Loucy (cell line): ENCODE results near the gene TASP1.

Source experiments
- H2AFZ ChIP-seq: fragments of 200-600 bp; sonication (generic); 2 replicates; pipeline ENCODE4 v1.6.0; 2016; ENCODE audit warnings: antibody characterized with exemption, mild to moderate bottlenecking, low read length, moderate library complexity
- H3F3A ChIP-seq: fragments of 200-600 bp; 2 replicates; pipeline ENCODE4 v1.6.0; 2016; ENCODE audit warnings: antibody characterized with exemption, low read depth, mild to moderate bottlenecking
- H3K27me3 ChIP-seq: fragments of 200-600 bp; sonication (generic); 2 replicates; pipeline ENCODE4 v1.6.1; 2014; ENCODE audit warnings: low read length, mild to moderate bottlenecking; ENCODE audit not compliant: insufficient read depth, poor library complexity, severe bottlenecking
- H3K36me3 ChIP-seq: fragments of 200-600 bp; sonication (generic); 2 replicates; pipeline ENCODE4 v1.6.1; 2016; ENCODE audit warnings: low read length; ENCODE audit not compliant: insufficient read depth
- H3K4me1 ChIP-seq: fragments of 200-600 bp; sonication (generic); 2 replicates; pipeline ENCODE4 v1.5.1; 2014; ENCODE audit warnings: low read length, mild to moderate bottlenecking; ENCODE audit not compliant: insufficient read depth, poor library complexity, severe bottlenecking
- H3K4me2 ChIP-seq: fragments of 200-600 bp; sonication (generic); 2 replicates; pipeline ENCODE4 v1.6.0; 2014; ENCODE audit warnings: antibody characterized with exemption, low read length, low read depth, mild to moderate bottlenecking; ENCODE audit not compliant: poor library complexity, severe bottlenecking
- H3K4me3 ChIP-seq: fragments of 200-600 bp; sonication (generic); 2 replicates; pipeline ENCODE4 v1.5.1; 2014; ENCODE audit warnings: low read length, mild to moderate bottlenecking, mixed read lengths; ENCODE audit not compliant: poor library complexity, severe bottlenecking
- H3K79me2 ChIP-seq: fragments of 200-600 bp; sonication (generic); 2 replicates; pipeline ENCODE4 v1.6.1; 2014; ENCODE audit warnings: low read length; ENCODE audit not compliant: insufficient read depth
- H3K9ac ChIP-seq: fragments of 200-600 bp; sonication (generic); 2 replicates; pipeline ENCODE4 v1.6.0; 2014; ENCODE audit warnings: mild to moderate bottlenecking, low read depth, low read length, moderate library complexity; ENCODE audit not compliant: poor library complexity, severe bottlenecking
- H3K9me2 ChIP-seq: fragments of 200-600 bp; sonication (generic); replicated peaks from 2 replicates; pipeline ENCODE4 v1.6.1; 2016; ENCODE audit warnings: low read depth, low read length, mixed read lengths
- H3K9me3 ChIP-seq: fragments of 200-600 bp; sonication (generic); 2 replicates; pipeline ENCODE4 v1.6.1; 2014; ENCODE audit warnings: mild to moderate bottlenecking, antibody characterized with exemption, low read length, low read depth; ENCODE audit not compliant: insufficient read depth
- H4K20me1 ChIP-seq: fragments of 200-600 bp; sonication (generic); 2 replicates; pipeline ENCODE4 v1.6.0; 2014; ENCODE audit warnings: antibody characterized with exemption, low read length, mild to moderate bottlenecking; ENCODE audit not compliant: insufficient read depth, poor library complexity, severe bottlenecking
- CTCF ChIP-seq: fragments of 200-600 bp; sonication (generic); conservative IDR thresholded peaks from 2 replicates; pipeline ENCODE4 v1.5.1; 2014; ENCODE audit warnings: mild to moderate bottlenecking, antibody characterized with exemption, low read length
- EZH2phosphoT487 ChIP-seq: fragments of 200-600 bp; IDR thresholded peaks from 2 replicates; pipeline ENCODE4 v1.6.1; 2018; ENCODE audit warnings: antibody characterized with exemption, mild to moderate bottlenecking, moderate library complexity, borderline replicate concordance

Gene TASP1

DNA sequence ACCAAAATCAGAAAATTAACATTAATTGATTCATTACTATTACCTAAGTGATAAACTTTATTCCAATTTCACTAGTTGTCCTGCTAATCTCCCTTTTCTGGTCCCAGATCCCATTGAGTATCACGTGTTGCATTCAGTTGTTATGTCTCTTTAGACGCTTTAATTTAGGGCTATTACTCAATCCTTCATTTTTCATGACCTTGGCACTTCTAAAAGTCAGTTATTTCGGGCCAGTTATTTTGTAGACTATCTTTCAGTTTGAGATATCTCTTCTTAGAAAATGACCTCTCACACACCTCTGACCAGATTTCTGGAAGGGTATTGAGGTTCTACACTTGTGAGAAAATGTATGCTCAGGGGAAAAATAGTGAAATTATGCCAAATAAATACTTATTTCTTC lies 34.0 kb upstream of the TASP1 start:
- Histone ChIP-seq H3K79me2 (no peaks in the 10 kb centered on the region), H3K9ac (no peak overlapping the region), H3K9me3 (no peaks in the 10 kb centered on the region), H3K27me3 (no peaks in the 10 kb centered on the region), H3K36me3 (no peaks in the 10 kb centered on the region), H2AFZ (no peak overlapping the region), H3K4me3 (no peak overlapping the region), H3K4me2 (no peak overlapping the region), H3F3A (no peaks in the 10 kb centered on the region), H4K20me1 (no peaks in the 10 kb centered on the region), H3K9me2 (no peaks in the 10 kb centered on the region), H3K4me1 (no peaks in the 10 kb centered on the region)
- no peak for TF ChIP-seq CTCF
- TF ChIP-seq EZH2phosphoT487 = no peak

- no peak overlapping the region for H2AFZ ChIP-seq
- no peak overlapping the region for H3K4me3 ChIP-seq
- no peaks in the 10 kb centered on the region for H3K9me2 ChIP-seq
- H3F3A ChIP-seq = no peaks in the 10 kb centered on the region
- H3K4me1 ChIP-seq = no peaks in the 10 kb centered on the region
- no peak overlapping the region for H3K9ac ChIP-seq
- H3K4me2 ChIP-seq = no peak overlapping the region
- H3K36me3 ChIP-seq = no peaks in the 10 kb centered on the region
- no peak for TF ChIP-seq CTCF
- TF ChIP-seq EZH2phosphoT487 = no peak
- no peaks in the 10 kb centered on the region for H3K79me2 ChIP-seq
- H3K27me3 ChIP-seq = no peaks in the 10 kb centered on the region
- H4K20me1 ChIP-seq = no peaks in the 10 kb centered on the region
- H3K9me3 ChIP-seq = no peaks in the 10 kb centered on the region
These were observed 33.2 kb upstream of the TASP1 start for GRCh38 chr20:13671916-13672378.

GRCh38 chr20:13671512-13671911 lies 32.8 kb upstream of the TASP1 start:
- no peaks in the 10 kb centered on the region for H3K79me2 ChIP-seq
- TF ChIP-seq CTCF (no peak), EZH2phosphoT487 (no peak)
- H4K20me1 ChIP-seq = no peaks in the 10 kb centered on the region
- no peaks in the 10 kb centered on the region for H3K36me3 ChIP-seq
- H3F3A ChIP-seq = no peaks in the 10 kb centered on the region
- no peaks in the 10 kb centered on the region for H3K4me1 ChIP-seq
- no peaks in the 10 kb centered on the region for H3K9me2 ChIP-seq
- no peak overlapping the region for H2AFZ ChIP-seq
- H3K9me3 ChIP-seq = no peaks in the 10 kb centered on the region
- no peak overlapping the region for H3K9ac ChIP-seq
- H3K27me3 ChIP-seq = no peaks in the 10 kb centered on the region
- no peak overlapping the region for H3K4me3 ChIP-seq
- H3K4me2 ChIP-seq = no peak overlapping the region
